PC-9 (cell line): Measurements from ENCODE around the gene EEA1. TPM values are rescaled to one million over a fixed set of nuclear protein-coding genes. Genes with fewer than 3 reads are reported as not detected.

Experiments
- BruUV-seq: library from RNA; stranded (reverse); fragments of 400-500 nt; replicated peaks from 2 replicates; lab custom pipeline; 2021; lab: Mats Ljungman, UMichigan
- CTCF ChIA-PET: fragments of 300-600 bp; sonication (Branson Sonifier 250); formaldehyde crosslinking; loops from one replicate; lab custom pipeline; 2022; ENCODE audit warnings: antibody characterized with exemption; lab: Charles Lee
- POLR2A ChIA-PET: fragments of 300-600 bp; sonication (Branson Sonifier 250); formaldehyde crosslinking; loops from one replicate; lab custom pipeline; 2022; ENCODE audit warnings: antibody characterized with exemption; ENCODE audit not compliant: unreplicated experiment; lab: Charles Lee
- DNase-seq, 2 experiments: peaks; one replicate each; pipeline versions ENCODE4 v3.0.0 to v3.0.0-alpha.2; 2015 to 2022; ENCODE audit warnings: mixed read lengths in 1 of 2
- H2AFZ ChIP-seq: fragments of 200-600 bp; sonication (generic); 2 replicates; pipeline ENCODE4 v1.8.1; 2017; ENCODE audit warnings: antibody characterized with exemption
- H3F3A ChIP-seq: fragments of 200-600 bp; sonication (generic); 2 replicates; pipeline ENCODE4 v1.8.1; 2017; ENCODE audit warnings: antibody characterized with exemption, mild to moderate bottlenecking, low read depth; ENCODE audit not compliant: insufficient read depth
- H3K27ac ChIP-seq: fragments of 200-600 bp; sonication (generic); 2 replicates; pipeline ENCODE4 v1.6.1; 2016; ENCODE audit warnings: mixed run types
- H3K27me3 ChIP-seq: fragments of 200-600 bp; sonication (generic); 2 replicates; pipeline ENCODE4 v1.6.1; 2016; ENCODE audit warnings: low read depth, mixed run types; ENCODE audit not compliant: insufficient read depth
- H3K36me3 ChIP-seq: fragments of 200-600 bp; sonication (generic); 2 replicates; pipeline ENCODE4 v1.6.1; 2016; ENCODE audit warnings: low read depth, mixed run types
- H3K4me1 ChIP-seq: fragments of 200-600 bp; sonication (generic); replicated peaks from 2 replicates; pipeline ENCODE4 v1.6.1; 2016; ENCODE audit warnings: mixed run types; ENCODE audit not compliant: insufficient read depth
- H3K4me2 ChIP-seq: fragments of 200-600 bp; sonication (generic); 2 replicates; pipeline ENCODE4 v1.6.1; 2017; ENCODE audit warnings: mixed run types
- H3K4me3 ChIP-seq: fragments of 200-600 bp; sonication (generic); 2 replicates; pipeline ENCODE4 v1.6.1; 2016; ENCODE audit warnings: mixed run types
- H3K79me2 ChIP-seq: fragments of 200-600 bp; sonication (generic); 2 replicates; pipeline ENCODE4 v1.6.1; 2017; ENCODE audit warnings: low read depth, mixed run types
- H3K9me2 ChIP-seq: fragments of 200-600 bp; sonication (generic); 2 replicates; pipeline ENCODE4 v1.8.1; 2017; ENCODE audit warnings: mild to moderate bottlenecking; ENCODE audit not compliant: insufficient read depth
- H3K9me3 ChIP-seq: fragments of 200-600 bp; sonication (generic); 2 replicates; pipeline ENCODE4 v1.8.1; 2016; ENCODE audit warnings: low read depth; ENCODE audit not compliant: insufficient read depth
- H4K20me1 ChIP-seq: fragments of 200-600 bp; sonication (generic); 2 replicates; pipeline ENCODE4 v1.8.1; 2017; ENCODE audit not compliant: insufficient read depth
- EZH2 ChIP-seq: fragments of 200-600 bp; sonication (generic); IDR thresholded peaks from 2 replicates; pipeline ENCODE4 v1.8.0; 2017; ENCODE audit warnings: antibody characterized with exemption, low read depth
- intact Hi-C: fragments of 100-400 bp; cut with micrococcal nuclease; formaldehyde crosslinking; loops from one replicate; pipeline ENCODE4 v1.10.0; 2022; ENCODE audit not compliant: unreplicated experiment
- total RNA-seq: library from RNA; stranded (reverse); gene quantifications from 2 replicates; pipeline ENCODE4 v1.2.3, GENCODE V29; 2021
- TF ChIP-seq, protein P1 (sequence below): fragments of 200-600 bp; sonication (generic); conservative IDR thresholded peaks from 2 replicates; pipeline ENCODE4 v1.6.1; 2017; ENCODE audit warnings: mixed run types, antibody characterized with exemption, mild to moderate bottlenecking, moderate library complexity

Gene EEA1
- total RNA-seq, 1 experiment from 2014 or later = 15.7 TPM

GRCh38 chr12:92947589-92948215 lies 18.6 kb upstream of the EEA1 start:
- no peaks in the 10 kb centered on the region for H3K9me3 ChIP-seq
- H3K4me2 ChIP-seq = no peak overlapping the region
- no peak overlapping the region for H2AFZ ChIP-seq
- no TSS peak for BruUV-seq
- no peaks in the 10 kb centered on the region for H4K20me1 ChIP-seq
- no peak overlapping the region for H3K4me3 ChIP-seq
- H3K36me3 ChIP-seq = no peaks in the 10 kb centered on the region
- CTCF ChIA-PET = no interaction called here
- POLR2A ChIA-PET = no interaction called here
- no peaks in the 10 kb centered on the region for H3K4me1 ChIP-seq
- no peaks in the 10 kb centered on the region; the same call in 1 of the 2 replicates for H3K9me2 ChIP-seq
- H3F3A ChIP-seq = no peaks in the 10 kb centered on the region
- no peaks in the 10 kb centered on the region for H3K79me2 ChIP-seq
- H3K27me3 ChIP-seq = no peaks in the 10 kb centered on the region
- TF ChIP-seq, protein P1, sequence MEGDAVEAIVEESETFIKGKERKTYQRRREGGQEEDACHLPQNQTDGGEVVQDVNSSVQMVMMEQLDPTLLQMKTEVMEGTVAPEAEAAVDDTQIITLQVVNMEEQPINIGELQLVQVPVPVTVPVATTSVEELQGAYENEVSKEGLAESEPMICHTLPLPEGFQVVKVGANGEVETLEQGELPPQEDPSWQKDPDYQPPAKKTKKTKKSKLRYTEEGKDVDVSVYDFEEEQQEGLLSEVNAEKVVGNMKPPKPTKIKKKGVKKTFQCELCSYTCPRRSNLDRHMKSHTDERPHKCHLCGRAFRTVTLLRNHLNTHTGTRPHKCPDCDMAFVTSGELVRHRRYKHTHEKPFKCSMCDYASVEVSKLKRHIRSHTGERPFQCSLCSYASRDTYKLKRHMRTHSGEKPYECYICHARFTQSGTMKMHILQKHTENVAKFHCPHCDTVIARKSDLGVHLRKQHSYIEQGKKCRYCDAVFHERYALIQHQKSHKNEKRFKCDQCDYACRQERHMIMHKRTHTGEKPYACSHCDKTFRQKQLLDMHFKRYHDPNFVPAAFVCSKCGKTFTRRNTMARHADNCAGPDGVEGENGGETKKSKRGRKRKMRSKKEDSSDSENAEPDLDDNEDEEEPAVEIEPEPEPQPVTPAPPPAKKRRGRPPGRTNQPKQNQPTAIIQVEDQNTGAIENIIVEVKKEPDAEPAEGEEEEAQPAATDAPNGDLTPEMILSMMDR = no peak
- TF ChIP-seq EZH2 = no peak
- DNase-seq = no peak
- no peak overlapping the region for H3K27ac ChIP-seq
- intact Hi-C loops = no loop called here

GRCh38 chr12:92945659-92946220 lies 16.6 kb upstream of the EEA1 start:
- no peaks in the 10 kb centered on the region for H3K79me2 ChIP-seq
- H3K4me2 ChIP-seq = no peak overlapping the region
- no peaks in the 10 kb centered on the region for H3K27me3 ChIP-seq
- no peak for DNase-seq
- no peaks in the 10 kb centered on the region for H3K36me3 ChIP-seq
- no peaks in the 10 kb centered on the region for H3K9me2 ChIP-seq
- no TSS peak for BruUV-seq
- no peak overlapping the region for H3K27ac ChIP-seq
- no peak overlapping the region for H2AFZ ChIP-seq
- no peaks in the 10 kb centered on the region for H3K9me3 ChIP-seq
- no peaks in the 10 kb centered on the region for H3F3A ChIP-seq
- intact Hi-C loops = no loop called here
- no peaks in the 10 kb centered on the region for H4K20me1 ChIP-seq
- TF ChIP-seq, protein P1 = no peak
- no peak for TF ChIP-seq EZH2
- H3K4me1 ChIP-seq = no peaks in the 10 kb centered on the region
- no peak overlapping the region for H3K4me3 ChIP-seq
- ChIA-PET POLR2A (no interaction called here), CTCF (no interaction called here)

DNA sequence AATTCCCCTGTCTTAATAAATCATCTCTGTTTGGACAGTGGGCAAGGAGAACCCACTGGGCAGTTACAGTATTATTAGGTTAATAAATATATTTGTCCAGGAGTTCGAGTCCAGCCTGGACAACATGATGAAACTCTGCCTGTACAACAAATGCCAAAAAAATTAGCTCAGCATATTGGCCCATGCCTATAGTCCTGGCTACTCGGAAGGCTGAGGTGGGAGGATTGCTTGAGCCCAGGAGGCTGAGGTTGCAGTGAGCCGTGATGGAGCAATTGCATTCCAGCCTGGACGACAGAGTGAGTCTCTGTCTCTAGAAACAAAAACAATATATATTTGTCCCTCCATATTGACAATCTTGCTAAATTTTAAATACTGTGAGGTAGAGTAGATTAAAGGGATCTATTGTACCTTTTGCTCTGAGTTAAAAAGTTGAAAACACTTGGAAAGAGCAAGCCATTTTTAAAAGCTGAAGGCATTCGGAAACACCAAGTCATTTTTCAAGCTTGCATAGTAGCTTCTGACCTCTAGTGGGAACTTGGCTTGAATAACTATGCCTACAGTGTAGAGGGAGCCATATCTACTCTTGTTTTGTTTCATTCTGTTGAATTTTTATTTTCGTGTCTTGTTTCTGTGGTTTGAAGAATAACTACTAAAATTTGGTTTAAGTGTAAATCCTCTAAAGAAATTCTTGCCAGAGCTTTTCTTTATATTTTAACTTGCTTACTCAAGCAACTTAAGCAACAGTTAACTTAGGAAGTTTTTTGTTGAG lies 14.6 kb upstream of the EEA1 start:
- POLR2A ChIA-PET = no interaction called here
- no peak for DNase-seq
- Histone ChIP-seq H4K20me1 (no peaks in the 10 kb centered on the region), H3K79me2 (no peaks in the 10 kb centered on the region), H3F3A (no peaks in the 10 kb centered on the region), H3K4me3 (no peak overlapping the region), H3K27me3 (no peaks in the 10 kb centered on the region), H3K4me1 (no peaks in the 10 kb centered on the region), H3K9me2 (no peaks in the 10 kb centered on the region), H3K9me3 (no peaks in the 10 kb centered on the region), H3K4me2 (no peak overlapping the region), H2AFZ (no peak overlapping the region), H3K36me3 (no peaks in the 10 kb centered on the region), H3K27ac (no peak overlapping the region)
- intact Hi-C loops = no loop called here
- no TSS peak for BruUV-seq
- CTCF ChIA-PET = no interaction called here
- no peak for TF ChIP-seq EZH2
- TF ChIP-seq, protein P1 = no peak
